PC-3 (cell line): ENCODE measurements around the gene ALDH8A1.

Experiments
- CTCF ChIP-seq: fragments of 300-600 bp; sonication (generic); conservative IDR thresholded peaks from 2 replicates; pipeline ENCODE4 v1.5.1; 2017; ENCODE audit warnings: antibody characterized with exemption, low read depth, mild to moderate bottlenecking, low read length
- EZH2 ChIP-seq: fragments of 300-600 bp; sonication (generic); IDR thresholded peaks from one replicate; pipeline ENCODE4 v1.6.1; 2017; ENCODE audit warnings: antibody characterized with exemption, mild to moderate bottlenecking, low read length; ENCODE audit not compliant: unreplicated experiment
- EZH2phosphoT487 ChIP-seq: fragments of 300-600 bp; sonication (generic); IDR thresholded peaks from 2 replicates; pipeline ENCODE4 v1.6.1; 2018; ENCODE audit warnings: mild to moderate bottlenecking, antibody characterized with exemption, low read length, borderline replicate concordance

DNA sequence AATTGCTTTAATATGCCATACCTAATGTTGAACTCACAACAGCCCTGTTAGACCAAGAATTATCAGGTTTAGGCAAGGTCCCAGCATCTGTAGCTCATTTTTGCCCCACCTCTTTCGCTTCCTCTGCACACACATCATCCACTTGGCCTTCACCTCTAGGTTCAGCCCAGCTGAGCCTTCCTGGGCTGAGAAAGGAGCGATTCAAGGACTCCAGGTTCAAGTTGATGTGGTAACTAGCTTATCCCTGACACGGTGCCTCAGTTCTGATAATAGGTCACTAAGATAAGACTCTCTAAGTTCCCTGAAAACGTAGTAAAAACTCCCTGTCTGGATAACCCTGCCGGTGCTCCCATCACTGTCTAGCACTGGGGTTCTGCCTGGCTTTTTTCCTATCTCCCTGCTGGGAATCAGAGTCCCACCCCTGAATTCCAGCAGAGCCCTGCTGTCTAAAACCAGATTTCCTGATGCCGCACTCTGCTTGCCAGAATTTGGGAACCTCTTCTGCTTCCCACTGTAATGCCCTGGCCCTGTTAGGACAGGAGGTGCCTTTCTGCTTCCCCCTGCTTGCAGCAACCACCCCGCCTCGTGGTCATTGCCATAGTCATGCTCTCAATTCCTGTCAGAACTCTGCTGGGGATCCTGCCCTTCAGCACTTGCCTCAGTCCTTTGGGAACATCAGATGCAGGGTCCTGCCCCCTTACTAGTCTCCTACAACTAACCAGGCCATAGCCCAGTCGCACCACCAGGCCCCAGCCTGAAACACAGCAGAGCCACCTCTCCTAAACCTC is 47.6 kb downstream of the ALDH8A1 start:
- TF ChIP-seq CTCF = no peak
- no peak for TF ChIP-seq EZH2
- no peak for TF ChIP-seq EZH2phosphoT487
